ENCODE measurements around the gene RNF144A.

GRCh38 chr2:6940820-6941219, 23.6 kb downstream of the RNF144A start:
- TF ChIP-seq GATA2 (IDR thresholded peaks at IDR 0.05; ENCODE audit: low read depth, low read length) (no peak), GATA3 (IDR thresholded peaks at IDR 0.05; ENCODE audit: low read depth, low read length) (no peak)
